GM12872 (cell line): Measurements from ENCODE around the gene CDC25C.

Experiments used
- CTCF ChIP-seq: IDR thresholded peaks from 3 replicates; pipeline ENCODE4 v1.5.1; 2011; ENCODE audit warnings: low read depth, mild to moderate bottlenecking, low read length, moderate library complexity; ENCODE audit not compliant: insufficient read depth

CDC25C gene

GRCh38 chr5:138287246-138287645 is 44.4 kb downstream of the CDC25C start:
- no peak for TF ChIP-seq CTCF

DNA sequence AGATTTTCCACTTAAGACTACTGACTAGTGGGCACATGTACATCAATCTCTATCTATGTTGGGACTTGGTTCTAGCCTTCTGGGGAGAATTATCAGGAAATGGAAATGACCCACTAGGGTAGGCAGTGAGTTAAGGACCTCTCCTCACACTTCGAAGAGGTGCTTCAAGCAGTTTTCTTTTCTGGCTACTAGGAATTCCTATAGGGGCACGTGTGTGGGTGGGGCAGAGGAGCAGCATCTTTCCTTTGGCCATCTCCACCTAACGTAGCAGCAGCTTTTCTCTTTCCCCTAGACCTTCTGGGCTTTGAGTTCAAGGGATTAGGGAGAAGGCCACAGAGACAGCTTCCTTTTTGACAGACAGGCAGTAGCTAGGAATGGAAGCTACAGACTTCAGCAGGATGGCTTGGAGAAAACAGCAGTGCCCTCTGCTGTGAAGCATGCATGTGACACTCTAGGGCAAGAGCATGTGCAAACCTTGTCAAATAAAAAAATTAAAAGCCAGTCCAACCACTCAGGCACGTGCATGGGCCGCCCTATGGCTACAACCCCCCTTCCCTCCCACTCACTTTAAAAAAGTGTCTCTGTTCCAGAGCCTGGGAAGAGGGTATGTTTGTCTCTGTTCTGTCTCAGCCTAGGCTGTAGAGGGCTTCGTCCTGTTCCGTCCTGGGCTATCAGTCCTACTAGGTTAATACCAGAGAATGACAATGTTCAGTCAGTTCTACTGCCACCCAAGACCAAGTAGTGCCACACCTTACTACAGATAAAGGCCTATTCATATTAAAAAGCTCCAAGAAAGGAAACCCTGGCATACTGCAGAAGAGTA is 48.5 kb downstream of the CDC25C start:
- TF ChIP-seq CTCF: peak; percentile 42; the same call in 1 of the 3 replicates

DNA sequence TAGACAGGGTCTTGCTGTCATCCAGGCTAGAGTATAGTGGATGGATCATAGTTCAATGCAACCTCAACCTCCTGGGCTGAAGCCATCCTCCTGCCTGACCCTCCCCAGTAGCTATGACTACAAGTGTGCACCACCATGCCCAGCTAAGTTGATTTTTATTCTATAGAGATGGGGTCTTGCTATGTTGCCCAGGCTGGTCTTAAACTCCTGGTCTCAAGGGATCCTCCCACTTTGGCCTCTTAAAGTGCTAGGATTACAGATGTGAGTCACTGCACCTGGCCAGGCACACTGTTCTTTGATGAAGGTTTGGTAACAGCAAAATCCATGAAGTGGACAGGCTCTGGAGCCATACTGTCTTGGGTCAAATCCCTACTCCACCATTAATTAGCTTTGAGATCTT is 50.7 kb downstream of the CDC25C start:
- TF ChIP-seq CTCF: no peak

DNA sequence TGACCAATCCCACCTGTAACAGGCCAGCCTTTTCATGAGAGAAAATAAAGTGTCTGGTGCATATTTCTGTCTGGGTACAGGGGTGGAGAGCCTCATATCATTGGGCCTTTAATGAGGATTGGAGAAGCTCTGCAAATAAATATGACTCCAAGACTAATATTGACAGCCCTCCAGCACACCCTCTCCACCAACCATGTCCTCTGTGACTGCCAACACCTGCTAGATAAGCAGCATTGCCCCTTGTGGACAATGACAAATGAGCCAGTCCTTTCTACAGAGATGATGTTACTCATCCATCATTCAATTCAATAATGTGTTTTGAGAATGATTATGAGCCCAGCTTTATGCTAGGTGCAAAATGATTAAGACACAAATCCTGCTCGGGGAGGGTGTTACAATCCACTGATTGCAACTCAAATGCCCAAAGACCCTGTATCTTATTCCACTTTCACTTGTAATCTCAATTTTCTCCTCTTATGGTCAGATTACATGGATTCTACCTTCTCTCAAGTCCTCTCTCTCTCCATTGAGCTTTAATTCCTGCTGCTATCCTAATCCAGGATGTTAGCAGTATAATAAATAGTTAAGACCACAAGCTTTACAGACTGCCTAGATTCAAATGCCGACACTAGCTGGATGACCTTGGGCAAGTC is 55.1 kb downstream of the CDC25C start:
- TF ChIP-seq CTCF: no peak

DNA sequence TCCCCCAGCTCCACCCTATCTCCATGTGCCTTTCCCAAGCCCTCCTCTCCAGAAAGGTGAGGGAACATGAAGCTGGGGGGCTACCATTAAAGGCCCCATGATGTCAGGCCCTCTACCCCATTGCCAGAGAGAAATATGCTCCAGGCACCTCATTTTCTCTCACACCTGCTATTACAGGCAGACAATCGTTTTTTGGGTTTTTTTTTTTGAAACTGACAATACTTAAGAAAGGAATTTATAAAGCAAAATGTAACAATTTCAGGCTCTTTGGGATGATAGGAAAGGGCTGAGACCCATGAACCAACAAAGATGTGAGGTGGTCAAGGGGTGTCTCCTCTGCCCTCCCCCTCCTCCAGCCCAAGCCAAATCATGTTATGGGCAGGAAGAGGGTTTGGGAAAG is 55.7 kb downstream of the CDC25C start:
- no peak for TF ChIP-seq CTCF

GRCh38 chr5:138275379-138275782 is 56.2 kb downstream of the CDC25C start:
- no peak for TF ChIP-seq CTCF

- TF ChIP-seq CTCF: no peak
Observed at GRCh38 chr5:138274189-138274853, 57.3 kb downstream of the CDC25C start, which contains the start of gene GFRA3. Gene GFRA3 (minus strand): TSS chr5:138274621. CDS start chr5:138274424, 197 bp downstream.
